HG03025 (cell line): ENCODE results near the gene MMP27.

ENCODE experiments used
- ATAC-seq: cut with Tn5 transposase; IDR thresholded peaks from one replicate; pipeline ENCODE4 v1.9.1; 2021; ENCODE audit warnings: mild to moderate bottlenecking, moderate library complexity; ENCODE audit not compliant: unreplicated experiment, low FRiP score

MMP27 gene

GRCh38 chr11:102704841-102705240 lies 728 bp downstream of the MMP27 start:
- no peak for ATAC-seq

GRCh38 chr11:102703826-102704493 lies 1.6 kb downstream of the MMP27 start:
- no peak for ATAC-seq

- ATAC-seq = no peak
Observed at GRCh38 chr11:102695201-102695600, 10.4 kb downstream of the MMP27 start.

GRCh38 chr11:102685754-102686153 lies 19.8 kb downstream of the MMP27 start:
- ATAC-seq = no peak

GRCh38 chr11:102685338-102685737 lies 20.2 kb downstream of the MMP27 start:
- no peak for ATAC-seq

GRCh38 chr11:102683277-102683676 lies 22.3 kb downstream of the MMP27 start:
- no peak for ATAC-seq

- no peak for ATAC-seq
Observed at GRCh38 chr11:102680945-102681344, 24.6 kb downstream of the MMP27 start.

GRCh38 chr11:102678022-102678421 lies 27.5 kb downstream of the MMP27 start:
- ATAC-seq = no peak

GRCh38 chr11:102676084-102676483 lies 29.5 kb downstream of the MMP27 start:
- no peak for ATAC-seq

GRCh38 chr11:102669664-102670063 lies 35.9 kb downstream of the MMP27 start:
- ATAC-seq = peak; percentile 54

- ATAC-seq = no peak
Observed at GRCh38 chr11:102666331-102666957, 39.1 kb downstream of the MMP27 start.

GRCh38 chr11:102664001-102664752 lies 41.4 kb downstream of the MMP27 start:
- ATAC-seq = no peak

- no peak for ATAC-seq
Observed at GRCh38 chr11:102662607-102663006, 43.0 kb downstream of the MMP27 start.

GRCh38 chr11:102661040-102661439 lies 44.5 kb downstream of the MMP27 start:
- no peak for ATAC-seq

- ATAC-seq = no peak
Observed at GRCh38 chr11:102656528-102656927, 49.0 kb downstream of the MMP27 start.

- no peak for ATAC-seq
Observed at GRCh38 chr11:102655547-102655946, 50.0 kb downstream of the MMP27 start.

- ATAC-seq = no peak
Observed at GRCh38 chr11:102654761-102655160, 50.8 kb downstream of the MMP27 start.

- no peak for ATAC-seq
Observed at GRCh38 chr11:102653744-102654291, 51.8 kb downstream of the MMP27 start.

- no peak for ATAC-seq
Observed at GRCh38 chr11:102647430-102647829, 58.1 kb downstream of the MMP27 start.

GRCh38 chr11:102643941-102644340 lies 61.6 kb downstream of the MMP27 start:
- ATAC-seq = no peak
